Measurements from ENCODE around the gene EIF1.

DNA sequence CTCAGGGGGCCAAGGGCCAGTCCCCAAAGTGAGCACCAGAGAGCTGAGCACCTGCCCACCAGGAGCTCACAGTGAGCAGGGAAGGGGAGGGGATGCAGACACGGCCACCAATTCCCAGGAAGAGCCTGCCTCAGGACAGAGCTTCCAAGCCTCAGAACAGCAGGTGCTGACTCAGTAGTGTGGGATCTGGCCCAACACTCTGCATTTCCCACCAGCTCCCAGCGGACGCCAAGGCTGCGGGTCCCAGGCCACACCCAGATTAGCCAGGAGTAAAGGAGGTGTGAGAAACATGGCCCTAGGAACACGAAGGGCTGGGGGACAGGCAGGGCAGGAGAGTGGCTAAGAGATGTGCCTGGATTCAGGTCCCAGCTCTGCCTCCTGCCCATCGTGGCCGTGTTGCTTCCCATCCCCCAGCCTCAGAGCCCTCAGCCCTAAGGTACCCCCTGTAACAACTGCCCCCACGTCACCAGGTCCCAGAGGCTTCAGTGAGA is 28.4 kb upstream of the EIF1 start:
- TF ChIP-seq CTCF (IDR thresholded peaks at IDR 0.05; ENCODE audit: extremely low read depth in 1 of 2, insufficient read depth in 1 of 2, low read depth in 1 of 2, low read length in 2 of 2) (no peak), EZH2 (IDR thresholded peaks at IDR 0.05; ENCODE audit: borderline replicate concordance, low read depth, low read length, severe bottlenecking) (no peak), POLR2A (IDR thresholded peaks at IDR 0.05; ENCODE audit: low read depth, low read length) (no peak), FOS (IDR thresholded peaks at IDR 0.05; ENCODE audit: borderline replicate concordance, insufficient read depth, low read length) (no peak), POLR2AphosphoS5 (IDR thresholded peaks at IDR 0.05; ENCODE audit: insufficient read depth, low read depth, low read length) (no peak), JUN (IDR thresholded peaks at IDR 0.05; ENCODE audit: borderline replicate concordance, insufficient read depth, insufficient read length, low read depth) (no peak)
- TF ChIP-seq, protein P1, sequence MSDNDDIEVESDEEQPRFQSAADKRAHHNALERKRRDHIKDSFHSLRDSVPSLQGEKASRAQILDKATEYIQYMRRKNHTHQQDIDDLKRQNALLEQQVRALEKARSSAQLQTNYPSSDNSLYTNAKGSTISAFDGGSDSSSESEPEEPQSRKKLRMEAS (IDR thresholded peaks at IDR 0.05; ENCODE audit: insufficient read depth, insufficient read length) = no peak

All from endothelial cell of umbilical vein (primary cell).